GOT3 (cell line): Measurements from ENCODE around the gene TUBB2B.

ENCODE experiments used
- DNase-seq: peaks from one replicate; lab custom pipeline; 2025; ENCODE audit warnings: mixed read lengths; lab: John Stamatoyannopoulos, UW

Gene TUBB2B

DNA sequence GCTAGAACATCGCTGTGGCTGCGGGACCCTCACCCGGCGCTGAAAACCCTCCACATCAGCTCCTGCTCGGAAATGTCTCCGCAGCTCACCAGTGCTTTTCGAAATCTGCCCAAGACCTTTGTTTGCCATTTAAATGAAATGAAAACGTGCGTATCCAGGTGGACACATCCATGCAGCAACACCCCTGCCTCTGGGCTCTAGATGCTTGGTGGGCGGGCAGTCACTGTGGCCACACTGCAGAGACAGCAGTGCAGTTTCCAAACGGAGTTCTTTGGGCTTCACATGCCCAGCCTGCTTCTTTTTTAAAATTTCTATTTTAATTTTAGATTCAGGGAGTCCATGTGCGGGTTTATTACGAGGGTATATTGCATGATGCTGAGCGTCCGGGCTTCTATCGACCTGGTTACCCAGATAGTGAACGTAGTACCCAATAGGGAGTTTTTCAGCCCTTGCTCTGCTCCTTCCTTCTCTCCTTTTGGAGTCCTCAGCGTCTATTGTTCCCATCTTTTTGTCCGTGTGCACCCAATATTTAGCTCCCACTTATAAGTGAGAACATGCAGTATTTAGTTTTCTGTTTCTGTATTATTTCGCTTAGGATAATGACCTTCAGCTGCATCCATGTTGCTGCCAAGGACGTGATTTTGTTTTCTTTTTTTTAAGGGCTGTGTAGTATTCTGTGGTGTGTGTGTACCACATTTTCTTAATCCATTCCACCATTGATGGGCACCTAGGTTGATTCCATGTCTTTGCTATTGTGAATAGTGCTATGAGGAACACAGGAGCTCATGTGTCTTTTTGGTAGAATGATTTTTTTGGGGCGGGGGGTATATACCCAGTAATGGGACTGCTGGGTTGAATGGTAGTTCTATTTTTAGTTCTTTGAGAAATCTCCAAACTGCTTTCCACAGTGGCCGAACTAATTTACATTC is 4.8 kb upstream of the TUBB2B start:
- DNase-seq = no peak

DNA sequence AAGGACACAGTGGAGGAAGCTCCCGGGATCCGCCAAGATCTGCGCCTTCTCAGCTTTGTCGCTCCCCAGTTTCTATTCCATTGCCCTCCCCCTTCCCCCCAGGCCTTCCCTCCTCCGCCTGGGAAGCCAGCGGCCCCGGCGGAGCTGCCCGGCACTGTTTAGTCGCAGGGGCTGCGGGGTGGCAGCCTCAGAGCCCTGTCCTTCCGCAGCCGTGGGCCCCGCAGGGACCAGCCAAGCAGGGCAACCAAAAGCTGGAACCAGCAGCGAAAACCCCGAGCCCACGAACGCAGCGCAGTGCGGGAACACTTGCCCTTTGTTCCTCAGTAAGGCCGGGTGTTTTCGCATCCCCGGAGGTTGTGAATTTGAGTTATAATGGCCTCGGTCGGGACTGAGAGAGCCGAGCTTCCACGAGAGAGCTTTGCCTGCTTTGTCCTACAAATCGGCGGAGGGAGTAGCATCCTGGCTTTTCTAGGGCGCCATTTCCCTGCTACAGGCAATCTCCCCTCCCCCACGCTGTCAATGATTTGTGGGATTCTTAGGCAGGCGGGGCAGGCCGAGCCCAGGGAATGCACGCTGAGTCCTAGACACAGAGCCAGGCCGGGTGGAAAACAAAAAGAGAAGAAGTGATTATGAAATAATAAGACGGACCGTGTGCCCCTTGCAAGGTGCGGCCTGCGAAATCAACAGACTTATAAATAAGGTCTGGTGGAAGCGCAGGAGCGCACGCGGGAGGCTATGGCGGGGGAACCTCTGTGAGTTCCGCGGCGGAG is 4.0 kb upstream of the TUBB2B start:
- DNase-seq = peak; percentile 33

DNA sequence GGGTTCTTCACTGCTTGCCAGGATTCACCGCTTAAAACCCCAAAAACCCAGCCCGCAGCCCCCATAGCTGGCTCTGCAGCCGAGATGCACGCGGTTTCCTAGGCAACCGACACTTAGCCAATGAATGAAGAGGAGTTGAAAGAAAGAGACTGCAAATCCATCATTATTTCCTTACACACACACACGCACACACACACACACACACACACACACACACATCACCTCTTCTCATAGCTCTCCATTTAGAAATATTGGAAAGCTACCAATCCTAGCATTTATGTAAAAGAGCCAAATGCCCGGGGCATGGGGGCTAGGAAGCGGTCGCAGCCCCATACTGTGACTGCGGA is 3.4 kb upstream of the TUBB2B start:
- DNase-seq = no peak

DNA sequence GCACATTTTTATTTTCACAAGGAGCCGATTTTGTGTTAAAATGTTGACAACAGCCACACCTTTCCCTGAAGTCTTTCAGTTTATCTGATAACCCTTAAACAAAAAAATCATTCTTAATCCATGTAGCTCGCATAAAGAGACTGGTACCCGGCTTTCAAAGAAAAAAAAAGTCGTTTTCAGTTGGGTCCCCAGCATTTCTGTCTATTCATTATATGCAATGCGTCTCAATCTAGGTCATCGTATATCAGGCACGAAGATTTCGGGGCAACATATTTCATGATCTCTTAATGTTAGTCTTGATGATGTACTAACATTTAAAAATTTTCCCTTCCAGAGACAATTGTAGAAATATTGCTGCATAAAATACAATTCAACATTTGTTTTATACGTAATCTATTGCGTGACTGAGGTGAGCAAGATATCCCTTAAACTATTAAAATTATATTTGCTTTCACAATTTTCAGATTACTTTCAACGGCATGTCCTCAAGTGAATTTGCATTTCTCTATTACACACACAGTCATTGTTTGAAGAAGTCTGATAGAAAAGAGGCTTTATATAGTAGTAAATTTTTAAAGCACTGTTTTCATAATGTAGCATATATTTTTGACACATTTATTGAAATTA is 2.9 kb upstream of the TUBB2B start:
- DNase-seq = no peak

DNA sequence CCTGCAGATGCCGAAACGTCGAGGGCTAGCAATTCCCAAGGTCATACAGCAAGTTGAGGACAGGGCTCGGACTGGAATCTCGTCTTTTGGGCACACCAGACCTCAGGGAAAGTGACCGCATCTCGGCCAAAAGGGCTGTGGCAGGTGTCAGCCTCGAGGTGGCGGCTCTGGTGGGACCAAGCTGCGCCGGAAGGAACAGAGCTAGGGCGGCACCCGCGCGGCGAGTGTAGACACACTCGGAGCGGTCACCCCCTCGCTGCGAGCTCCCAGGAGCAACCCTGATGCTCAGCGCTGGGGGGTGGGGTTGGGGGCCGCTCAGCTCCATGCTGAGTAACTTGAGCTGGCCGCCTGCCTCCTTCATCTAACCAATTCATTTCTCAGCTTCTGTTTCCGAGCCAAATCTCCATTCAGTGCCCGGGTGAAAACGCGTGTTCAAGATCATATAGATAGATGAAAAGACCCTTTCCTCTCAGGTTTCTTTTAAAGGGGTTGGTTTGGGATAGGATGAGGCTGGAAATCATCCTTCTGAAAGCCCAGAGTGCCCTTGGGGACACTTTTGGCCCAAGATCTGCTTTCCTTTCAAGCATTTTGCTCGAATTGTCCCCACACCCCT is 2.2 kb upstream of the TUBB2B start:
- DNase-seq = no peak

DNA sequence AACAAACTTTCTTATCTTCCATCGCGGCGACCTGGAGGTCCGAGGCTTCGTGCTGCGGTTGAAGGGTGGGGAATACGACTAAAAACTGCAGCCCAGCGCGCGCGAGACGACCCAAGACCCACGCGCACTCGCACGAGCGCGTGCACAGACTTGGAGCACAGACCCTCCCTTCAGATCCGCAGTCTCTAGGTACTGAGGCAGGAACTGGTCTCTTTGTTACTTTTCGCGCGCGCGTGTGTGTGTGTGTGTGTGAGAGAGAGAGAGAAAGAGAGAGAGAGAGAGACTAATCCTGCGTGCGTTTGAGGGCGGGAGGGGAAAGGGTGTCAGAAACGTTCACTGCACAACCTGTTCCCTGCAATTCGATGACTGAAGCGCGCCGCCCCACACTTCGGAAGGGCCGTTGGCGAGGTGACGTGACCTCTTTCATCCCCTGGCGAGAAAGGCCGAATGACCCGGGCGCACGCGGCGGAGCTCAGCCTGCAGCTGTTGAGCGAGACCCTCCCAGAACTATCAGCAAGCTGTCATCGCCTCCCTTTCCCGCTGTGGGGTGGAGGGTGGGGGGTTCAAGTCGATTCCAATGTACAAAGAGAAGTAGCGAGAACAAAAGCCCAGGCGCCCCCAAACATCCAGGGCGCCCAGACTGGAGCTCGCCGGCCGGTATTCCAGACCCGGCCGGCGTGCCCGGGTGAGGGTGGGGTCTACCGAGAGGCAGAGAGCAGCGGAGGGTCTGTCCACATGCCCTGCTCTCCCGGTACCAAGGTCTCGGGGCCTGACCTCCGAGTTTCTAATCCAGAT is 1.5 kb upstream of the TUBB2B start:
- no peak for DNase-seq

DNA sequence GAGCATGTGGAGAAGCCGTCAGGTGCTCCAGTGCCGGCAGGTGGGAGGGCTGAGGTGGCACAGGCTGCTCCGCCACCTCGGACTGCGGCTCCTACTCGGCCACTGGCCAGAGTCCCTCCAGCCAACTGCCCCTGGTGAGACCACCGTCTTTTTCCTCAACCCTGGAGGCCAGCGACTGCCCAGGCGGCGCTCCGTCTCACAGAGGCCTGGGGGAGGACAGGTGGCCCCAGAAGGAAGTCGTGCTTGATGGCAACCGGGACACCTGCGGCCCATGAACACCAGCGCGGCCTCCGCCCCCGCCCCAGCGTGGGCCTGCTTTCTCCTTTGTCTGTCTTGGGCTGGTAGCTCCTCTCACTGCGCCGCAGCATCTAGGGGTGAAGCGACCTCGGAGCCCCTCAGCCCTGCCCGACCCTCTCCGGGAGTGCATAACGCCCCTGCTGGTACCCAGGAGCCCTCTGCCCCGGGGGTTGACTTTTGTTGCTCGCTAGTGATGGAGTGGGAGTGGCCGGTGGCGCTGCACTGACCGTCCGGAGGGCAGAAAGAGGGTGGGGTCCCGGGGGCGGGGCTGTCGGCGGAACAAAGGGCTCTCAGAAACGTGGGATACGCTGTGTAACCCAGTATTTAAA is 706 bp upstream of the TUBB2B start:
- DNase-seq = no peak

DNA sequence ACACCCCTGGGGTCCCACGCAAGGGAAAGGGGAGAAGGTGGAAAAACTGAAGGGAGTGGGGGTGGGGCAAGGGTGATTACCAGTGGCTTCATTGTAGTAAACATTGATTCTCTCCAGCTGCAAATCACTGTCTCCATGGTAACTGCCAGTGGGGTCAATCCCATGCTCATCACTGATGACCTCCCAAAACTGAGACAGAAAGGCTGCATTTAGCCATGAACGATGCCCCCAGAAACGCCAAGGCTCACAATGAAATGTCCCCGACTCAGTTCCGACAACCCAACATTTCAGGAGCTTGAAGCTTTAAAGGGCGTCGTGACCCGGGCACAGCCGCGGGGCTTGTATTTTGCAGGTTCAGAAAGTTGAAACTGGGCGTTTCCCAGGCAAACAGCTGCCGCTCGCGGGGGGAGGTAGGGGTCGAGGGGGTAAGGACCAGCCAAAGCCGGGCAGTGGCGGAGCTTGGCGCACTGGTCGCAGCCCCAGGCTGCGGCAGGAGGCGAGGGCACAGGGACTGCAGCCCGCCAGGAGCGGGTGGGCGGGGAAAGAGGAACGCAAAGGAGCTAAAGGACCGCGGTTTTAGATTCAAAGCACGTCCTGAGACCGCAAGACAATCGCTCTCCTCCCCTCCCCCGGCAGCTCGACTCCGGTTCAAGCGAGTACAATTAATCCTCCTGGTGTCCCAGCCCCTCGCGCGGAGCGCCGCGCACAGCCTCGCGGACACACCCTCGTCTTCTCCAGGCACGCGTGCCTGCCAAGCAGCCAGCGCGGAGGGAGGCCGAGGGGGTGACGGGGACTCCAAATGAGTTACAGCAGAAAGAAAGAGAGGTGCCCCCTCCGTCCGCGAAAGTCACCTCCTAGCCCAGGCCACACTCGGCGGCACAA is 731 bp downstream of the TUBB2B start:
- no peak for DNase-seq

DNA sequence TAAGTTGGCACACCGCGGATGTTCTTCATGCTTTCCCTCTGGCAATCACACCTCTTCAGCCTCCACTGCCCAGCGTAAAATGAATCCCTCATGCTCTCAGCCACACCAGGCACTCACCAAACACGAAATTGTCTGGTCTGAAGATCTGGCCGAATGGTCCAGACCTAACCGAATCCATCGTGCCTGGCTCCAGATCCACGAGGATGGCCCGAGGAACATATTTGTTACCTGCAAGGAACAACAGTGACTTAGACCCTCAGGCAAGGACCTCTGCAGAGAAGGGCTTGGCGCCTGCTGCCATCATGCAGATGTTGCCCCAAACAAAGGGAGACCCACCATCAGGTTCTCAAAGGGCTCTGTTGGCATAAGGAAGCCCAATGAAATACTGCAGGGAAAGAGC is 1.4 kb downstream of the TUBB2B start:
- no peak for DNase-seq

DNA sequence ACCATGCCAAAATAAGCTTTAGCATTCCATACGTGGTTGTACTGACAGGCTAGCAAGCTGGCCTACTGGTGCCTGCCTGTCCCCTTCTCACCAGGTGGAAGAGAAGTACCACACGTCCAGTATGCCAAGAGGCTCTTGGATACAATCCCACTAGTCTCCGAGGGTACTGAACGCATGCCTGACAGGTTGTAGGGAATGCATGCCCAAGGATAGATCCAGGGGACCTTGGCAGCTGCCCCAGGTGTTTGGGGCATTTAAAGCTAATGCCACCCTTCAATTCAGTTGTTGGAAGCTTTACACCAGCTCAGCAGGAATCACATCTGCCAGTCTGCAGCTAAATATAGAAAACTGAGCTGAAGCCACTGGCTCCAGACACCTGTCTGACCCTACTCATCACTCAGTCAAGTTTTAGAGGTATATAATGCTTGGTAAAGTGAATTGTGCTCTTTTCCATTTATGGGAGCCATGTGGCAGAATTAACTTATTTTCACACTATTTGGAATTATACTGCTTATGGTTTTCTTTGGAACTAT is 4.9 kb downstream of the TUBB2B start:
- DNase-seq = no peak

DNA sequence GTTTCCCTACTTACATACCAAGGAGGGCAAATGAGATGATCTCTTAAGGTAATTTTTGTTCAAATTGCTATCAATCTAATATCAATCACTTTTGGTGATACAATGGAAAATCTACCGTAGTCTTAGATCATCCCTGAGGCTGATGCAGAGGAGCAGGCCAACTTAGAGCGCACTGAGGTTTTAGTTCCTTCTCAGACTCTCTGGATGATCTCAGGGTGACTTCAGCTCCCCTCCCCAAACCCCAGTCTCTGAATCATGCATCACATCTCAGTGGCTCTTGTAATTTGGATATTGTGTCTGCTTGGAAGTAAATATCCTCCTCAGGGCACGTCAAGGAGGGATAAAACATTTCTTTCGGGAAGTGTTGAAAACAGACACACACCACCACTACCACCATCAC is 5.9 kb downstream of the TUBB2B start:
- DNase-seq = no peak

DNA sequence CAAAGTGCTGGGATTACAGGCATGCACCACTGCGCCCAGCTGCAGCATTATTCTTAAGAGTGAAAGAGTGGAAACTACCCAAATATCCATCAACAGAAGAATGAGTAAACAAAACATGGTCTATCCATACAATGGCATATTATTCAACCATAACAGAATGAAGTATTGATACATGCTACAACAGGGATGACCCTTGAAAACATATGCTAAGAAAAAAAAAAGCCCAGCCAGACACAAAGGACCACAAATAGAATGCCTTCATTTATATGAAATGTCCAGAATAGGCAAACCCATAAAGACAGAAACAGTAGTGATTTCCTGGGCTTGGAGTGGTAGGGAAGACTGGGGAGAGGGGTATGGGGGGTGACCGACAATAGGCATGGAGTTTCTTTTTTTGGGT is 7.1 kb downstream of the TUBB2B start:
- no peak for DNase-seq

DNA sequence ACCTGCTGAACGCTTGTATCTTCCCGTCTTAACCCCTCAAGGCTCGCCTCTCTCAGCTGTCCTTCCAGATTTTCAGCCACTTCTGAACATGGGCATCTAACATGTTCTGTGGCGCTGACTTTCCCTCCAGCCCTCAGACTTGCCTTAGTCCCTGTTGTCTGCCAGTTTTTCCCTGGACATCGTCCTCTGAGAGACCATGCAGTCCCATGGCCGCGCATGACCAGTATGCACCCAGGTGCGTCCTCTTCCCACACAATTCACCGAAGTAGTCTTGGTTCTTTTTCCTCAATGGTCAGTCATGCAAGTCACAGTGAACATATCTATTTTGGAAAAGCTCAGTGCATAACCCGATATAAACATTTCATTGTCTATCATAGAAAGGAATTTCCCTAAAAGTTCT is 9.2 kb downstream of the TUBB2B start:
- DNase-seq = no peak

DNA sequence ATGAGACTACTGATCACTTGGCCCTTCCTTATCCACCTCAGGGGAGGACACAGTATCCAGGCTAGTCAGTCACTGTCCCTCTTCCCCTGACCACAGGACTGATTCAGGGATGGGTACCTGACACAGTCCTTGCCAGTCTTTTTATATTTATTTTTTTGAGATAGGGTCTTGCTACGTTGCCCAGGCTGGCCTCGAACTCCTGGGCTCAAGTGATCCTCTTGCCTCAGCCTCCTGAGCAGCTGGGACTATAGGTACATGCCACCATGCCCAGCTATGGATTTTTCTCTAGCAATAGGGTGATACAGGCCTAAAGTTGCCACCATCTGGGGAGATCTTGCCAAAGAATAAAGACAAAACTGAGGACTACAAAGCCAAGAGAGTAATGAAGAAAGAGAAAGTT is 10.2 kb downstream of the TUBB2B start:
- DNase-seq = no peak

DNA sequence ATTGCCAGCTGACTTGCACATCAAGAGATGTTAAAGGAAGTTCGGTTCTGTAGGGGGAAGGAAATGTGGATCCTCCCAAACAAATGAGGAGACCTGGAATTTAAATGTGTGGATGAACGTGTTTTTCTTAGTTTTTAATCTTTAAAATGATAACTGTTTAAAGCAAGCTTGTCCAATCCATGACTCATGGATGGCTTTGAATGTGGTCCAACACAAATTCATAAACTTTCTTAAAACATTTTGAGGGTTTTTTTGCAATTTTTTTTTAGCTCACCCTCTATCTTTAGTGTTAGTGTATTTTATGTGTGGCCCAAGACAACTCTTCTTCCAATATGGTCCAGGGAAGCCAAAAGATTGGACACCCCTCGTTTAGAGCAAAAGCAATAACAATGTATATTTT is 12.6 kb downstream of the TUBB2B start:
- no peak for DNase-seq

DNA sequence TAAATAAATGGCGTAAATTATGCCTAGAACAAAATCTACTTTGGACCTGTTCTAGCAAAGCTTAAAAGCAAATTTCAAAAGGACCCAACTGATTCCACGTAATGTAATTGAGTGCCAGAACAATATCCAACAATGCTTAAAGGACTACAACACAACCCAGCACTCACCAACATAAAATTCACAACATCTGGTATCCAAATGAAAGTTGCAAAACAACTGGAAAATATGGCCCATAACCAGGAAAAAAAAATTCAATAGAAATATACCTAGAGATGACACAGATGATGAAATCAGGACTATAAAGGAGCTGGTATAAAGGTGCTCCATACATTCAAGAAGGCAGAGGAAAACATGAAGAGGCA is 14.1 kb downstream of the TUBB2B start:
- no peak for DNase-seq

DNA sequence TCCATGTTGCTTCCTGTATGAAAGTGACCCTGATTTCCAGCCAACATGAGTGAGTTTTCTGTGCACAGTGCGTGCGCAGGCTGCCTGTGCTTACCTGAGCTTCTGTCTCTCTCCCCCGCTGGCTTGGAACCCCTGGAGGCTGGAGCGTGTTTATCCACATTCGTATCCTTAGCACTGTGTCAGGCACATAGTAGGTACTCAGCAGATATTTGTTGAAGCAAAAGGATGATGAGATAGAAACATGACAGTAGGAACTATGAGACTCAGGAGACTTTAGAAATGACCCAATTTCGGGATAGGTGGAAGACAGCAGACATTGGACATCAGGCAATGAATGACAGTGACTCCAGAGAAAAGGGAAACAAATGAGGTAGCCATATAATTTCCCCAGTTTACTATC is 15.2 kb downstream of the TUBB2B start:
- DNase-seq = no peak

DNA sequence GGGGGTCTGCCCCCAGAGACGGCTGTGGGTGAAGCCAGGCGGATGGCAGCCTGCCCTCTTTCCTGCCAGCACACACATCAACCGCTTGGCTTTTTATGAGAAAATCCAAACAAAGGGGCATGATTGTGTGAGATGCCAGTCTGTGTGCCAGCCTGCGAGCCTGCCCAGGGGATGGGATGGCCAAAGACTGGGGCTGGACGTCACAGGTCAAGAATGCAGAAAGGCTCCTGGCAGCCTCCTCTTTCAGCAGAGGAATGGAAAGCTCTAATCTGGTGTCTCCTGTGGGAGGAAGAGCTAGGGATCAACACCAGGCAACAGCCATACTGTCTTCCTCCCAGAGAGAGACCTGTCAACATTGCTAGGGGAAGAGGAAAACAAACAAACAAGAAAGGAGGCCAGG is 15.8 kb downstream of the TUBB2B start:
- peak; percentile 53 for DNase-seq

DNA sequence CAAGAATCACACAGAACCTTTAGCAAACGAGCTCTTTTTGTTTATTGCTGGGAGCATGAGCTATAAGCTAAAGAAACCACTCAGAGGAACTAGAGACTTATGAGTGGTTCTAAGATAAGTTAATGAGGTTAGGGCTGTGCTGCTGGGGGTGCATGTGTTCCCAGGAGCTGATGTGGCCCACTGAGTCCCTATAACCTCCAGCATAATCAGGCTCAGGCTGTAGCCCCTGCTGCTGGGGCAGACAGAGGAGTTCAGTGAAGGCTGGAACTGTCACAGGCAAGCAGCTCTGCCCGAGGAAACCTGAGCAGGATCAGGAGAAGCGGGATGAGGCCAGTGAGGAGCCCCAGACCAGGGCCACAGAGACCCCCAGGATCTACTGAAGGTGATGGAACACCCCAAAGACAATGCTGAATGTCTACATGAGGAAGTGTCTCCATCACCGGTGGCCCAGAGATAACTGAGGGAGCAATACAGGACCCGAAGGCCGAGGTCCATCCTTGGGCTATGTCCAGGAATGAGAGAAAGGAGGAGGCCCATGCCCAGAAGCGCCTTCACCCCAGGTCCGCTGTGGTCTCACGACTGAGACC is 17.3 kb downstream of the TUBB2B start:
- no peak for DNase-seq
